GM23338 (cell line): Measurements from ENCODE around the gene BCAS3. TPM values are rescaled to one million over a fixed set of nuclear protein-coding genes. Genes with fewer than 3 reads are reported as not detected.

Experiments used
- ATAC-seq: fragments of 200-7000 bp; cut with Tn5 transposase; 3 replicates; pipeline ENCODE4 v1.9.1; 2020
- DNase-seq: peaks from one replicate; pipeline ENCODE4 v3.0.0-alpha.2; 2015; ENCODE audit warnings: low spot score
- H2AFZ ChIP-seq: fragments of 200-600 bp; sonication (generic); 2 replicates; pipeline ENCODE4 v1.8.0; 2016; ENCODE audit warnings: antibody characterized with exemption, mild to moderate bottlenecking, moderate library complexity
- H3F3A ChIP-seq: fragments of 200-600 bp; sonication (generic); replicated peaks from 2 replicates; pipeline ENCODE4 v1.8.0; 2017; ENCODE audit warnings: antibody characterized with exemption, mixed run types, low read depth
- H3K27ac ChIP-seq: fragments of 200-600 bp; sonication (generic); 2 replicates; pipeline ENCODE4 v1.6.1; 2016; ENCODE audit warnings: low read depth
- H3K27me3 ChIP-seq: fragments of 200-600 bp; sonication (generic); 2 replicates; pipeline ENCODE4 v1.8.0; 2016; ENCODE audit warnings: mild to moderate bottlenecking, mixed run types, moderate library complexity; ENCODE audit not compliant: insufficient read depth
- H3K36me3 ChIP-seq: fragments of 200-600 bp; sonication (generic); 2 replicates; pipeline ENCODE4 v1.8.0; 2016; ENCODE audit warnings: mild to moderate bottlenecking; ENCODE audit not compliant: insufficient read depth
- H3K4me1 ChIP-seq: fragments of 200-600 bp; sonication (generic); 2 replicates; pipeline ENCODE4 v1.8.0; 2016; ENCODE audit warnings: mild to moderate bottlenecking, moderate library complexity; ENCODE audit not compliant: insufficient read depth
- H3K4me2 ChIP-seq: fragments of 200-600 bp; sonication (generic); 2 replicates; pipeline ENCODE4 v1.7.1; 2017; ENCODE audit warnings: mixed run types
- H3K4me3 ChIP-seq: fragments of 200-600 bp; sonication (generic); 2 replicates; pipeline ENCODE4 v1.6.1; 2016; ENCODE audit warnings: mixed run types
- H3K79me2 ChIP-seq: fragments of 200-600 bp; sonication (generic); replicated peaks from 2 replicates; pipeline ENCODE4 v1.8.0; 2017; ENCODE audit warnings: mild to moderate bottlenecking; ENCODE audit not compliant: insufficient read depth
- H3K9me2 ChIP-seq: fragments of 200-600 bp; sonication (generic); 2 replicates; pipeline ENCODE4 v1.8.0; 2017; ENCODE audit not compliant: insufficient read depth
- H4K20me1 ChIP-seq: fragments of 200-600 bp; sonication (generic); replicated peaks from 2 replicates; pipeline ENCODE4 v1.8.0; 2017; ENCODE audit warnings: mild to moderate bottlenecking; ENCODE audit not compliant: insufficient read depth
- H3K27ac Mint-ChIP-seq: 2 replicates; pipeline ENCODE4 v1.8.0; 2020; ENCODE audit warnings: inconsistent platforms, mild to moderate bottlenecking, moderate library complexity, mixed read lengths
- H3K27me3 Mint-ChIP-seq: 3 replicates; pipeline ENCODE4 v1.8.0; 2022; ENCODE audit warnings: low read depth, mild to moderate bottlenecking, moderate library complexity, mixed read lengths, inconsistent platforms; ENCODE audit not compliant: insufficient read depth, poor library complexity
- H3K36me3 Mint-ChIP-seq: 3 replicates; pipeline ENCODE4 v1.8.0; 2021; ENCODE audit warnings: low read depth, mild to moderate bottlenecking, inconsistent platforms, moderate library complexity, mixed read lengths
- H3K4me1 Mint-ChIP-seq: 3 replicates; pipeline ENCODE4 v1.8.0; 2020; ENCODE audit warnings: mild to moderate bottlenecking, inconsistent platforms, mixed read lengths
- H3K4me3 Mint-ChIP-seq: 3 replicates; pipeline ENCODE4 v1.8.0; 2021; ENCODE audit warnings: moderate library complexity, mild to moderate bottlenecking, inconsistent platforms, mixed read lengths
- H3K9me3 Mint-ChIP-seq: 3 replicates; pipeline ENCODE4 v1.8.0; 2020; ENCODE audit warnings: moderate library complexity, mild to moderate bottlenecking, inconsistent platforms, mixed read lengths
- CREB1 ChIP-seq: fragments of 250-450 bp; sonication (Bioruptor Pico); IDR thresholded peaks from 2 replicates; pipeline ENCODE4 v1.5.0; 2020; ENCODE audit warnings: low read depth, mild to moderate bottlenecking, moderate library complexity
- CTCF ChIP-seq, 2 experiments: fragments of 200-600 bp in 1 of 2; sonication (generic) in 1 of 2; conservative IDR thresholded peaks; 2 replicates each; pipeline versions ENCODE4 v1.5.1 to v1.6.1; 2016 to 2017; ENCODE audit warnings: antibody characterized with exemption in 2 of 2, low read depth in 2 of 2, mild to moderate bottlenecking in 2 of 2, moderate library complexity in 1 of 2
- ETS1 ChIP-seq: IDR thresholded peaks from 2 replicates; pipeline ENCODE4 v1.6.1; 2016; ENCODE audit warnings: antibody characterized with exemption
- EZH2 ChIP-seq: fragments of 200-600 bp; sonication (generic); IDR thresholded peaks from one replicate; pipeline ENCODE4 v1.8.0; 2017; ENCODE audit warnings: antibody characterized with exemption, mild to moderate bottlenecking, low read depth; ENCODE audit not compliant: unreplicated experiment
- EZH2phosphoT487 ChIP-seq: fragments of 200-600 bp; sonication (generic); IDR thresholded peaks from one replicate; pipeline ENCODE4 v1.8.1; 2018; ENCODE audit warnings: antibody characterized with exemption; ENCODE audit not compliant: unreplicated experiment
- JUNB ChIP-seq: IDR thresholded peaks from one replicate; pipeline ENCODE4 v1.6.1; 2016; ENCODE audit warnings: antibody characterized with exemption; ENCODE audit not compliant: unreplicated experiment
- NANOG ChIP-seq: IDR thresholded peaks from 2 replicates; pipeline ENCODE4 v1.6.1; 2016; ENCODE audit warnings: antibody characterized with exemption, borderline replicate concordance
- POLR2AphosphoS5 ChIP-seq: IDR thresholded peaks from 2 replicates; pipeline ENCODE4 v1.6.1; 2016; ENCODE audit warnings: antibody characterized with exemption, low read depth
- REST ChIP-seq: IDR thresholded peaks from one replicate; pipeline ENCODE4 v1.6.1; 2018; ENCODE audit warnings: antibody characterized with exemption; ENCODE audit not compliant: unreplicated experiment
- STAT1 ChIP-seq: IDR thresholded peaks from one replicate; pipeline ENCODE4 v1.6.1; 2016; ENCODE audit warnings: antibody characterized with exemption; ENCODE audit not compliant: unreplicated experiment
- ZNF114 ChIP-seq: fragments of 250-450 bp; sonication (Bioruptor Pico); IDR thresholded peaks from 2 replicates; pipeline ENCODE4 v1.5.0; 2020; ENCODE audit warnings: mild to moderate bottlenecking, moderate library complexity
- ZNF331 ChIP-seq: fragments of 250-450 bp; sonication (Bioruptor Pico); IDR thresholded peaks from 2 replicates; pipeline ENCODE4 v1.5.0; 2020; ENCODE audit warnings: low read depth, mild to moderate bottlenecking, moderate library complexity
- polyA plus RNA-seq: library from polyadenylated mRNA; unstranded; fragments of >200 nt; fragmentation: Nextera tagmentation; extraction: Ambion mirVana; gene quantifications from 2 replicates; pipeline ENCODE4 v1.2.1, GENCODE V29; 2016
- total RNA-seq: library from RNA; depleted of rRNA; stranded (reverse); fragments of >200 nt; shearing (Covaris generic); gene quantifications from 2 replicates; pipeline ENCODE4 v1.2.3, GENCODE V29; 2014
- TF ChIP-seq, protein P1 (sequence below): fragments of 250-450 bp; sonication (Bioruptor Pico); IDR thresholded peaks from 2 replicates; pipeline ENCODE4 v1.5.0; 2020; ENCODE audit warnings: mild to moderate bottlenecking, moderate library complexity

The BCAS3 gene
- total and polyA plus RNA-seq, 2 experiments from 2014 or later, result 8.2 to 28.0 TPM

GRCh38 chr17:61235001-61235826, 557.6 kb downstream of the BCAS3 start:
- no peaks in the 10 kb centered on the region for H3K9me3 Mint-ChIP-seq
- no peak overlapping the region; the same call in 1 of the 2 replicates for H3K27ac Mint-ChIP-seq
- no peaks in the 10 kb centered on the region for H4K20me1 ChIP-seq
- H3K4me3 ChIP-seq, result no peak overlapping the region
- H3K4me3 Mint-ChIP-seq, result no peak overlapping the region
- no peak overlapping the region for H3K27ac ChIP-seq
- H3K79me2 ChIP-seq, result no peaks in the 10 kb centered on the region
- H3K4me1 ChIP-seq, result peaks cover 28% of the 10 kb centered on the region
- H3K4me1 Mint-ChIP-seq, result peaks cover 20% of the 10 kb centered on the region
- H3K4me2 ChIP-seq, result no peak overlapping the region
- ATAC-seq, result no peak; the same call in 2 of the 3 replicates
- H3K9me2 ChIP-seq, result no peaks in the 10 kb centered on the region
- no peaks in the 10 kb centered on the region for H3F3A ChIP-seq
- no peak overlapping the region for H2AFZ ChIP-seq
- no peak for DNase-seq
- TF ChIP-seq REST (no peak), ZNF114 (CRISPR knock-in tag) (no peak), POLR2AphosphoS5 (no peak), EZH2 (no peak), CREB1 (no peak), ETS1 (no peak), EZH2phosphoT487 (no peak), ZNF331 (CRISPR knock-in tag) (no peak), NANOG (no peak), STAT1 (no peak), JUNB (no peak), CTCF (conservative IDR thresholded peaks at IDR 0.05; ENCODE audit: low read depth in 2 of 2) (no peak)
- TF ChIP-seq, protein P1, sequence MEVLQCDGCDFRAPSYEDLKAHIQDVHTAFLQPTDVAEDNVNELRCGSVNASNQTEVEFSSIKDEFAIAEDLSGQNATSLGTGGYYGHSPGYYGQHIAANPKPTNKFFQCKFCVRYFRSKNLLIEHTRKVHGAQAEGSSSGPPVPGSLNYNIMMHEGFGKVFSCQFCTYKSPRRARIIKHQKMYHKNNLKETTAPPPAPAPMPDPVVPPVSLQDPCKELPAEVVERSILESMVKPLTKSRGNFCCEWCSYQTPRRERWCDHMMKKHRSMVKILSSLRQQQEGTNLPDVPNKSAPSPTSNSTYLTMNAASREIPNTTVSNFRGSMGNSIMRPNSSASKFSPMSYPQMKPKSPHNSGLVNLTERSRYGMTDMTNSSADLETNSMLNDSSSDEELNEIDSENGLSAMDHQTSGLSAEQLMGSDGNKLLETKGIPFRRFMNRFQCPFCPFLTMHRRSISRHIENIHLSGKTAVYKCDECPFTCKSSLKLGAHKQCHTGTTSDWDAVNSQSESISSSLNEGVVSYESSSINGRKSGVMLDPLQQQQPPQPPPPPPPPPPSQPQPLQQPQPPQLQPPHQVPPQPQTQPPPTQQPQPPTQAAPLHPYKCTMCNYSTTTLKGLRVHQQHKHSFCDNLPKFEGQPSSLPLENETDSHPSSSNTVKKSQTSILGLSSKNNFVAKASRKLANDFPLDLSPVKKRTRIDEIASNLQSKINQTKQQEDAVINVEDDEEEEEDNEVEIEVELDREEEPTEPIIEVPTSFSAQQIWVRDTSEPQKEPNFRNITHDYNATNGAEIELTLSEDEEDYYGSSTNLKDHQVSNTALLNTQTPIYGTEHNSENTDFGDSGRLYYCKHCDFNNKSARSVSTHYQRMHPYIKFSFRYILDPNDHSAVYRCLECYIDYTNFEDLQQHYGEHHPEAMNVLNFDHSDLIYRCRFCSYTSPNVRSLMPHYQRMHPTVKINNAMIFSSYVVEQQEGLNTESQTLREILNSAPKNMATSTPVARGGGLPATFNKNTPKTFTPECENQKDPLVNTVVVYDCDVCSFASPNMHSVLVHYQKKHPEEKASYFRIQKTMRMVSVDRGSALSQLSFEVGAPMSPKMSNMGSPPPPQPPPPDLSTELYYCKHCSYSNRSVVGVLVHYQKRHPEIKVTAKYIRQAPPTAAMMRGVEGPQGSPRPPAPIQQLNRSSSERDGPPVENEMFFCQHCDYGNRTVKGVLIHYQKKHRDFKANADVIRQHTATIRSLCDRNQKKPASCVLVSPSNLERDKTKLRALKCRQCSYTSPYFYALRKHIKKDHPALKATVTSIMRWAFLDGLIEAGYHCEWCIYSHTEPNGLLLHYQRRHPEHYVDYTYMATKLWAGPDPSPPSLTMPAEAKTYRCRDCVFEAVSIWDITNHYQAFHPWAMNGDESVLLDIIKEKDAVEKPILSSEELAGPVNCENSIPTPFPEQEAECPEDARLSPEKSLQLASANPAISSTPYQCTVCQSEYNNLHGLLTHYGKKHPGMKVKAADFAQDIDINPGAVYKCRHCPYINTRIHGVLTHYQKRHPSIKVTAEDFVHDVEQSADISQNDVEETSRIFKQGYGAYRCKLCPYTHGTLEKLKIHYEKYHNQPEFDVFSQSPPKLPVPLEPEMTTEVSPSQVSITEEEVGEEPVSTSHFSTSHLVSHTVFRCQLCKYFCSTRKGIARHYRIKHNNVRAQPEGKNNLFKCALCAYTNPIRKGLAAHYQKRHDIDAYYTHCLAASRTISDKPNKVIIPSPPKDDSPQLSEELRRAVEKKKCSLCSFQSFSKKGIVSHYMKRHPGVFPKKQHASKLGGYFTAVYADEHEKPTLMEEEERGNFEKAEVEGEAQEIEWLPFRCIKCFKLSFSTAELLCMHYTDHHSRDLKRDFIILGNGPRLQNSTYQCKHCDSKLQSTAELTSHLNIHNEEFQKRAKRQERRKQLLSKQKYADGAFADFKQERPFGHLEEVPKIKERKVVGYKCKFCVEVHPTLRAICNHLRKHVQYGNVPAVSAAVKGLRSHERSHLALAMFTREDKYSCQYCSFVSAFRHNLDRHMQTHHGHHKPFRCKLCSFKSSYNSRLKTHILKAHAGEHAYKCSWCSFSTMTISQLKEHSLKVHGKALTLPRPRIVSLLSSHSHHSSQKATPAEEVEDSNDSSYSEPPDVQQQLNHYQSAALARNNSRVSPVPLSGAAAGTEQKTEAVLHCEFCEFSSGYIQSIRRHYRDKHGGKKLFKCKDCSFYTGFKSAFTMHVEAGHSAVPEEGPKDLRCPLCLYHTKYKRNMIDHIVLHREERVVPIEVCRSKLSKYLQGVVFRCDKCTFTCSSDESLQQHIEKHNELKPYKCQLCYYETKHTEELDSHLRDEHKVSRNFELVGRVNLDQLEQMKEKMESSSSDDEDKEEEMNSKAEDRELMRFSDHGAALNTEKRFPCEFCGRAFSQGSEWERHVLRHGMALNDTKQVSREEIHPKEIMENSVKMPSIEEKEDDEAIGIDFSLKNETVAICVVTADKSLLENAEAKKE, result no peak
- H3K27me3 Mint-ChIP-seq, result no peaks in the 10 kb centered on the region
- H3K36me3 ChIP-seq, result no peaks in the 10 kb centered on the region
- no peaks in the 10 kb centered on the region for H3K27me3 ChIP-seq
- H3K36me3 Mint-ChIP-seq, result 0 out of 3 replicates have a peak, but pooled peaks cover 2% of the 10 kb centered on the region
